ENCODE measurements around the gene RBM45.

- TF ChIP-seq CTCF (conservative IDR thresholded peaks at IDR 0.05; ENCODE audit: low read depth, low read length) (no peak), EZH2phosphoT487 (IDR thresholded peaks at IDR 0.05; ENCODE audit: borderline replicate concordance, low read length) (no peak)
Measured at GRCh38 chr2:178136321-178137025, 24.2 kb downstream of the RBM45 start.
